ENCODE results near the gene ANKRD18B.
"Not testable (repeated sequence)": the region's sequence is repeated elsewhere in the genome, so short reads cannot be mapped to it uniquely, and the experiment has no call there.

- not testable (repeated sequence) for TF ChIP-seq ARHGAP35 (IDR thresholded peaks at IDR 0.05; ENCODE audit: partially characterized antibody); MTA3 (IDR thresholded peaks at IDR 0.05; ENCODE audit: borderline replicate concordance); ZFP30 (CRISPR knock-in tag; IDR thresholded peaks at IDR 0.05; ENCODE audit: borderline replicate concordance); HDAC6 (IDR thresholded peaks at IDR 0.05; ENCODE audit: low read depth, low read length); TEAD4 (IDR thresholded peaks at IDR 0.05; ENCODE audit: low read length); TEAD4 (CRISPR knock-in tag; IDR thresholded peaks at IDR 0.05; ENCODE audit: borderline replicate concordance); ATF2 (CRISPR knock-in tag; IDR thresholded peaks at IDR 0.05); HDGF (IDR thresholded peaks at IDR 0.05); FOS (IDR thresholded peaks at IDR 0.05; ENCODE audit: extremely low read depth, insufficient read length); KAT7 (CRISPR knock-in tag; IDR thresholded peaks at IDR 0.05; ENCODE audit: borderline replicate concordance); POLR2A (conservative IDR thresholded peaks at IDR 0.05)
Measured at GRCh38 chr9:33618370-33618769, 94.3 kb downstream of the ANKRD18B start.
